H54 (cell line): ENCODE measurements around the gene GDF2.

Experiments used
- DNase-seq: peaks from one replicate; pipeline ENCODE4 v3.0.0; 2011; ENCODE audit warnings: low spot score, mixed read lengths; ENCODE audit not compliant: insufficient read length
- FAIRE-seq: peaks from 3 replicates; lab custom pipeline; 2011; peaks lifted over from hg19 to GRCh38; lab: Jason Lieb, UNC
- POLR2A ChIP-seq: IDR thresholded peaks from 2 replicates; pipeline ENCODE4 v1.6.1; 2011; ENCODE audit warnings: low read depth, mild to moderate bottlenecking, low read length

GDF2 gene

DNA sequence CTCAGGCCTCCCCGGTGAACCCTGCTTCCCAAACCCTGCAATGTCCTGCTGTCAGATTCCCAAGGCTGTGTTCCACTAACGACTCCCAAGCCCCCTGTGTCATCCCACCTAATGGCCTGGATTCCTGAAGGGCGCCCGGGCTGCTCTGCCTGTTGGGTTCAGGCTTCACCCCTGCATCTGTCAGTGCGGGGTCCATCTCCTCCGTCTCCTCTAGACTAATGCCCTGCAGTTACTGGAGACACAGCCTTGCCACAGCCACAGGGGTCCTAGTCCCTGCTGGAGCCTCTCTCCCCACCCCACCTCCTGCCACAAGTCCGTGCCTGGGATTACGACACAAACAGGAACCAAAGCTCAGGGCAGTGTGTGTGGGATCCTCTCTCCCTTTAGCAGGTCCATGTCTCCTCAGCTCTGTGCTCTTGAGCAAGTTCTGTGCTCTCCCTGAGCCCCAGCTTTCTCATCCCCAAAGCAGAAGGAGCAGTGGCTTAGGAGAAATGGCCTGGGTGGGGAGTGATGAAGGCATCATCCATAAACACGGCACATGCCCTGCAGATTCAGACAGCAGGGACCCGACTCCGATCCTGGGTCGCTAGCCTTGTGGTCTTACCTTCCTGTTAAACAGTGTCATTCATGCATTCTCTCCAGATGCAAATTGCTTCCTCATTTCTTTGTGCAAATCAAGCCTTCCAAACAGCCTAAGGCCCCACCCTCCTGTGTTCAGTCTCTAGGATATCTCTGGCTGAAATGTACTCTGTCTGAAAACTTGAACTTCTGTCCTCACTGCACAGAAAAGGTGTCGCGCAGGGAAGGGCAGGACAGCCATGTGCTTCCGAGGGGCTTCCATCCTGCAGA is 17.7 kb downstream of the GDF2 start:
- FAIRE-seq, result no peak
- no peak for TF ChIP-seq POLR2A
- no peak for DNase-seq

GRCh38 chr10:47340608-47341170 is 18.4 kb downstream of the GDF2 start:
- FAIRE-seq (no peak), DNase-seq (peak; percentile 71)
- no peak for TF ChIP-seq POLR2A

DNA sequence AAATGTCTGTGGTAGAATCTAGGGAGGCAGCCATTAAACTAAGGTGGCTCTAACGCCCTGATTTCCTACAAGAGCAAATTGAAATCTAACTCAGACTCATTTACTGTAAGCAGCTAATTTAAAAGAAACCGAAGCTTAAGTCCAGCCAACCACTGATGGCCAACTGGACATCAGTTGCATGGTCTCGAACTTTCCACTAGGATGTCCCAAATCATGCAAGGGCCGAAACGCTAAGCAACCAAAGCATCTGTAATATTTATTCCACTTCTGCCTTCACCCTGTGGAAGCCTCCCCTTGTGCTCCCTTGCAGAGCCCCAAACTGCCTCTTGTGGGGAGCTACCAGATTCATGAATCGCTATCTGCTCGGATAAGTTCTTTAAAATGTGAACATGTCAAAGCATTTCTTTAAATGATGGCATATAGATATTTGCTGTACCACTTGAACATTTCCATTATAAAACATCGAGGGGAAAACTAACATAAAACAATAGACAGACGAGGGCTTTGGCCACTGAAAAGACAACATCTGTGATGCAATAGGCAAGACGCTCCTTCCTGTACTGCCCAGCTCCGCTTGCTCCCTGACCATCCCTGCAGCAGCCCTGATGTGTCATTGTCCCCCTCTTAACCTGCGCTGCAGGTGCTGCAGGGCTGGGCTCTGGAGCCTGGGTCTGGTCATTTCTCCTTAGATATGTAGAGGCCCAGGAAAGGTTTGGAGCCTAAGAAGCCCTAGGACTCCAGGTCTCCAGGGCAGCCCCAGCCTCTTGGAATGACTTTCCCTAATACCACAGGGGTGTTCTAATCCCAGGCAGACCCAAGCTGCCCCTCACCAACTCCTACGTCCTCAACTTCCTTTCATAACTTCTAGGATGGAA is 23.0 kb downstream of the GDF2 start:
- TF ChIP-seq POLR2A, result no peak
- DNase-seq (no peak), FAIRE-seq (no peak)

- FAIRE-seq (no peak), DNase-seq (no peak)
- TF ChIP-seq POLR2A, result no peak
Measured at GRCh38 chr10:47346581-47347302, 24.5 kb downstream of the GDF2 start.

GRCh38 chr10:47347303-47347675 is 25.0 kb downstream of the GDF2 start:
- no peak for TF ChIP-seq POLR2A
- DNase-seq, result no peak
- no peak for FAIRE-seq

GRCh38 chr10:47348138-47348651 is 25.9 kb downstream of the GDF2 start, which contains the start of gene RBP3:
TSS of gene RBP3 (plus strand) at chr10:47348363. CDS start at chr10:47348485, 122 bp downstream.
- FAIRE-seq, result no peak
- TF ChIP-seq POLR2A, result no peak

GRCh38 chr10:47348661-47349470 is 26.6 kb downstream of the GDF2 start:
- DNase-seq (no peak), FAIRE-seq (no peak)
- TF ChIP-seq POLR2A, result no peak

More at GRCh38 chr10:47348138-47348651, 25.9 kb downstream of the GDF2 start, which contains the start of gene RBP3:
- no peak for DNase-seq

GRCh38 chr10:47349516-47349915 is 27.3 kb downstream of the GDF2 start:
- no peak for TF ChIP-seq POLR2A
- no peak for FAIRE-seq
- no peak for DNase-seq

DNA sequence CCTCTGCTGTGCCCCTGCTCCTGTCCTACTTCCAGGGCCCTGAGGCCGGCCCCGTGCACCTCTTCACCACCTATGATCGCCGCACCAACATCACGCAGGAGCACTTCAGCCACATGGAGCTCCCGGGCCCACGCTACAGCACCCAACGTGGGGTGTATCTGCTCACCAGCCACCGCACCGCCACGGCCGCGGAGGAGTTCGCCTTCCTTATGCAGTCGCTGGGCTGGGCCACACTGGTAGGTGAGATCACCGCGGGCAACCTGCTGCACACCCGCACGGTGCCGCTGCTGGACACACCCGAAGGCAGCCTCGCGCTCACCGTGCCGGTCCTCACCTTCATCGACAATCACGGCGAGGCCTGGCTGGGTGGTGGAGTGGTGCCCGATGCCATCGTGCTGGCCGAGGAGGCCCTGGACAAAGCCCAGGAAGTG is 27.7 kb downstream of the GDF2 start:
- no peak for TF ChIP-seq POLR2A
- no peak for FAIRE-seq
- no peak for DNase-seq

DNA sequence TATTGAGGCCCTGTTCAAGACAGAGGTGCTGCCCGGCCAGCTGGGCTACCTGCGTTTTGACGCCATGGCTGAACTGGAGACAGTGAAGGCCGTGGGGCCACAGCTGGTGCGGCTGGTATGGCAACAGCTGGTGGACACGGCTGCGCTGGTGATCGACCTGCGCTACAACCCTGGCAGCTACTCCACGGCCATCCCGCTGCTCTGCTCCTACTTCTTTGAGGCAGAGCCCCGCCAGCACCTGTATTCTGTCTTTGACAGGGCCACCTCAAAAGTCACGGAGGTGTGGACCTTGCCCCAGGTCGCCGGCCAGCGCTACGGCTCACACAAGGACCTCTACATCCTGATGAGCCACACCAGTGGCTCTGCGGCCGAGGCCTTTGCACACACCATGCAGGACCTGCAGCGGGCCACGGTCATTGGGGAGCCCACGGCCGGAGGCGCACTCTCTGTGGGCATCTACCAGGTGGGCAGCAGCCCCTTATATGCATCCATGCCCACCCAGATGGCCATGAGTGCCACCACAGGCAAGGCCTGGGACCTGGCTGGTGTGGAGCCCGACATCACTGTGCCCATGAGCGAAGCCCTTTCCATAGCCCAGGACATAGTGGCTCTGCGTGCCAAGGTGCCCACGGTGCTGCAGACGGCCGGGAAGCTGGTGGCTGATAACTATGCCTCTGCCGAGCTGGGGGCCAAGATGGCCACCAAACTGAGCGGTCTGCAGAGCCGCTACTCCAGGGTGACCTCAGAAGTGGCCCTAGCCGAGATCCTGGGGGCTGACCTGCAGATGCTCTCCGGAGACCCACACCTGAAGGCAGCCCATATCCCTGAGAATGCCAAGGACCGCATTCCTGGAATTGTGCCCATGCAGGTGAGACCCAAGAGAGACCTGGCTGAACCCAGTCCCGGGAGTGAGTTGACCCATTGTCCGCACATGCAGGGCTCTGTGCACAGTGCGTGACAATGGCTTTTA is 28.7 kb downstream of the GDF2 start:
- no peak for TF ChIP-seq POLR2A
- DNase-seq, result no peak
- FAIRE-seq, result no peak
